LoVo (cell line): ENCODE results near the gene UBE2I.
"Not testable (repeated sequence)": the region's sequence is repeated elsewhere in the genome, so short reads cannot be mapped to it uniquely, and the experiment has no call there.

ENCODE experiments used
- DNase-seq: peaks from one replicate; pipeline ENCODE4 v3.0.0-alpha.2; 2016; ENCODE audit warnings: low spot score

UBE2I gene

DNA sequence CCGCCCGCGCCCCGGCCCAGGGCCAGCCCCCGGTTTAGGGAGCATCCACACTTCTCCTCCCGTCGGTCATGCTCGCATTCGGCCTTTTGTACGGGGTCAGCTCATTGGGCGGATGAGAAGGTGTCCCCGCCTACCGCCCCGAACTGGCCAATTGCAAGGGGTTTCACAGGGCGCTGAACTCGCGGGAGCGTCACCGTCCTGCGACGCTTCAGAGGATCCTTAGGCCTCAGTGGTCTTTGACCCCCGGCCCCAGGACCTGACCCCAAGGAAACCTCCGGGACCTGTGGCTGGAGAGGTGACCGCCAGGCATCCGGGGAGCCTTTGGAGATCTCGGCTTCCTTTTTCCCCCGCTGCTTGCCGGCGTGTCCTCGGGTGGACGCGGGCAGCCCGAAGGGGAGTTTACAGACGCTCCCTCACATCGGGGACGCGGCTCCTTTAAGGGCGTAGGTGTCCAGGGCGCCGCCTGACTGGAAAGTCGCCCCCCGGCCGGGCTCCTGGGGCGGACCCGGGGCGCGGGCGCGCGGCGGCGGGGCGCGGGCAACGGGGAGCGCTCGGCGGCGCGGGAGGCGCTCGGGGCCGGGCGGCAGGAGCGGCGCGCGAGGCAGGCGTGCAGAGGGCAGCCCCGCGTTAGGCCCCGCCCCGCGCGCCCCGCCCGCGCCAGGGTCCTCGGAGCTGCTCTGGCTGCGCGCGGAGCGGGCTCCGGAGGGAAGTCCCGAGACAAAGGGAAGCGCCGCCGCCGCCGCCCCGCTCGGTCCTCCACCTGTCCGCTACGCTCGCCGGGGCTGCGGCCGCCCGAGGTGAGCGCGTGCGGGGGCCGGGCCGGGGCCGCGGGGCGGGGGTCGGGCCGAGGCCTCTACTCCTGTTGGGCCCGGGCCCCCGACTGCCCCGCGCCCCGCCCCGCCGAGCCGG lies at the start of gene UBE2I:
Gene UBE2I (plus strand): TSS at position 660 of the 909 bp plus-strand sequence. CDS start 4,395 bp downstream, outside the sequence.
- peak; percentile 96 for DNase-seq

DNA sequence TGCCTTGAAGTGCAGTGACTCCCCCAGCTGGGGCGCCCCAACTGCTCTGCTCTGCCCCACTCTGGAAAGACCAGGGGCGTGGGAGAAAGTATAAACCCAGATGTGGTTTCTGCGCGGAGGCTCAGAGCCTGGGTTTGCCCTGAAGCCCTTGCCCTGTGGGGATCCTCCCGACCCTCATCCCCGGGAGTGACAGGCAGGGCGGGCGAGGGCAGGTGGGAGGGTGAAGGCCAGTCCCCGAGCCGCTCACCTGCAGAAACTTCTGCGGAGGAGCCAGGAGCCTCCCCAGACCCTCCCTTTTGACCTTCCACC lies 49.7 kb upstream of the UBE2I start:
- DNase-seq, result no peak

DNA sequence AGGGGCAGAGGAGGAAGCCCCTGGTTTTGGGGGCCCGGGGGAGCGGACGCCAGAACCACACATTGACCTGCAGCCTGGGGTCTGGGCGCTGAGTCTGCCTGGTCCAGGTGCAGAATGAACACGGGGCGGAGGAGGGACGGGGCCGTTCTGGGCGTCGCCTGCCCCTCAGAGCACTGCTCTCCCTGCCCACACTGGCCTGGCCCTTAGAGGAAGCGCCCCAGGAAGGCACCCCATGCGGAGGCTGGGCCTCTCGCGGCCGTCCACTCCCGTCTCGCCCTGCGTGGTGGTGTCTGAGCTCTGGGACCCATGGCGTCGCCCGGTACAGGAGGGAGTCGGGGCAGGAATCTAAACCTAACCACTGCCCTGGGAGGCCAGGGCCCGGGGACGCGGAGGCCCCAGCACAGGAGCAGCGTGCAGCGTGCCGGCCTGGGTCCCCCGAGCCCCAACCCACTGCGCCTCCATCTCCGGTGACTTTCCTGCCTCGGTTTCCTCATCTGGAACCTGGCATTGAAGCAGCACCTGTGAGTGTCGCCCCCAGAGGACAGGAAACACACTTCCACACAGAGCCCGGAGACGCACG lies 49.2 kb upstream of the UBE2I start:
- no peak for DNase-seq

DNA sequence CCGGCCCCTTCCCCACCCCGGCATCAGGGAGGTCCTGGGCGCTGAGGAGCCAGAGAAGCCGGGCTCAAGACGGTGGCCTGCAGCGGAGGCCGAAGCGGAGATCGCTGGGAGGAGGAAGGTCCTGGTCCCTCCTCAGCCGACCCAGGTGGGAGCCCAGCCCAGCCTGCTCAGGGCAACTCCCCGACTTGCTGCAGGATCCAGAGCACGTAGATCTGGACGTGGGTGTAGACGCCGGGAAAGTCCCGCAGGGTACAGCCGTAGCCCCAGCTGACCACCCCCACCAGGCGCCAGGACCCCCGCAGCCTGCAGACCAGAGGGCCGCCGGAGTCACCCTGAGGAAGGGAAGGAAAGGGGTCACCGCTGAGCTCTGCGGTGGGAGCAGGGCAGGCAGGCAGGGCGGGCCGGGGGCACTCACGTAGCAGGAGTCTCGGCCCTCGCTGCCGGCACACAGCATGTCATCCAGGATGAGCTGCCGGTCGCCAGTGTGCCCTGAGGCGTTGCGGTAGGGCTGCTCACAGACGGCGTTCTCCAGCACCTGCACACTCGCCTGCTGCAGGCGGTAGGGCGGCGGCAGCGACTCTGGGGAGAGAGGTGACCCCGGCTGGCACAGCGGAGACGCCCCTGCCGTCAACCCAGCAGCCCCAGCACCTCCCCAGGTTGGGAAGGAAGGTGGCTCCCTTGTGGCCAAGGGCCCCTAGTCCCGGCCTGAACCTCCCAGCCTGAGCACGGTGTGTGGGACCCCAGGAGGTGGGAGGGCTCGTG lies 48.1 kb upstream of the UBE2I start:
- no peak for DNase-seq

DNA sequence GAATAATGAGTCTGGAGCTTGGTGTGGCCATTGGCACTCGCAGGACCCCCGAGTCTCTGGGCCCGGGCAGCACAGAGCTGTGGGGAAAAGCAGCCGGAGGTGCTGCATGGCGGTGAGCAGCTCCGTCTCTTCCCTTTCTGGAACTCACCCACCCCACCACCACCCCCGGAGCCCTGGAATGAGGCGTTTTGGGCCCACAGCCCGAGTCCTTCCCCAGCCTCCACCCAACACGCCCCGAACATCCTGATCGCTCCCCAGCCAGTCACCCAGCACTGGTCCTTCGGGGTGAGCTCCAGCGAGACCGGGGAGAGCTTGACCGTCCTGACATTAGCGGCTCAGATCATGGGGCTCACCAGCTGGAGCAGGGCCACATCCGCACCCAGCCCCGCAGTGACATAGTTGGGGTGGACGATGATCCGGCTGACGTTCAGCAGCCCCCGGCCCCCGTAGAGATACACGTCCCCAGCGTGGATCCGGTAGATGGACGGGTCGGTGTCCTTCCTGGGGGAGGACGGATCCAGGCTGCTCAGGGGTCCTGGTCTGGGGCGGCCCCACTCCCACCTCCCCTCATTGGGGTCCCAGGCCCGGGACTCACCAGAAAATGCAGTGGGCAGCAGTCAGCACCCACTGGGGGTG lies 47.1 kb upstream of the UBE2I start:
- DNase-seq, result no peak

DNA sequence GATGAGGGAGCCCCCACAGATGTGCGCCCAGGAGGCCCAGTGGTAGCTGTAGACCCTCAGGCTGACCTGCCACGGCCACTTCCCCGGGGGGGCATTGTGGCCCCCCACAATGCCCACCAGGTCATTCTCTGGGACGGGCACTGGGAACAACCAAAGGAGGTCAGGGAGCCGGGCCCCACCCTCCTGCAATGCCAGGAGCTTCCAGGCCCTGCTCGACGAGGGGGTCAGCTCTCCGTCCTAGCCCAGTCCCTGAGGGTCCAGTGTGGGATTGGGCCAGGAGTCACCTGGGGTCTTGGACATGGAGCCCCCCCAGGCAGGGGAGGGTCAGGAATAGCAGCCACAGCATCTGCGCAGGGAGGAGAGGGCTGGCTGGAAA lies 46.6 kb upstream of the UBE2I start:
- no peak for DNase-seq

DNA sequence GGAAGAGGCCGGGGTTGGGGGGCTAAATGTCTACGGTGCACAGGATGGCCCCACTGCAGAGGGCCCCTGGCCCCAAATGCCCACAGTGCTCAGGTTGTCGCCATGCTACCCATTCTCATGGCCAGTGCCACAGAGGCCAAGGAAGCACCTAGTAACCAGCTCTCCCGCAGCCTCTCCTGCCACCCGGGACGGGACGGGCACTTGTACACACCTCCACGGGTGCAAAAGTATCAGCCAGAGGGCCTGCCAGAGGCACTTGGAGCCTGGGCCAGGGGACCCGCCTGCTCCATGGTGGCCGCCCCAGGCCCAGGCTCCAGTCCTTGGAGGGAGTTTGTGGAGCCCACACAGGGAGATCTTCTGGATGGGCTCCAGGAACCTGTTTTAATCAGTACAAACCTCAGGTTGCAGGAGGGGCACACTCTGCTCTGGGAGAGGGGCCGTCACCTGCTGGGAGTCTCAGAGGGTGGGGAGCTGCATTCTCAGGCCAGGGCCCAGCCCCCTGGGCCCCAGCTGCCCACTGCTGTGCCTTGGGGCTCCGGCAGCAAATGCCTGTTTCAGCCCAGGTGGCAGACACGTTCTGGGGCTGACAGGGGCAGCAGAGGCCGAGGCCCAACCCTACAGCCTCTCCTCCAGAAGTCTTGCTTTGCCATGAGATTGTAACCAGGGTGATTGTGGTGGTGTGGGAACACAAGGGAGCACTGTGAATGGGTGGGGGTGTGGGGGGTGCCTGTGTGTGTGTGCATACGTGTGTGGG lies 45.7 kb upstream of the UBE2I start:
- no peak for DNase-seq

DNA sequence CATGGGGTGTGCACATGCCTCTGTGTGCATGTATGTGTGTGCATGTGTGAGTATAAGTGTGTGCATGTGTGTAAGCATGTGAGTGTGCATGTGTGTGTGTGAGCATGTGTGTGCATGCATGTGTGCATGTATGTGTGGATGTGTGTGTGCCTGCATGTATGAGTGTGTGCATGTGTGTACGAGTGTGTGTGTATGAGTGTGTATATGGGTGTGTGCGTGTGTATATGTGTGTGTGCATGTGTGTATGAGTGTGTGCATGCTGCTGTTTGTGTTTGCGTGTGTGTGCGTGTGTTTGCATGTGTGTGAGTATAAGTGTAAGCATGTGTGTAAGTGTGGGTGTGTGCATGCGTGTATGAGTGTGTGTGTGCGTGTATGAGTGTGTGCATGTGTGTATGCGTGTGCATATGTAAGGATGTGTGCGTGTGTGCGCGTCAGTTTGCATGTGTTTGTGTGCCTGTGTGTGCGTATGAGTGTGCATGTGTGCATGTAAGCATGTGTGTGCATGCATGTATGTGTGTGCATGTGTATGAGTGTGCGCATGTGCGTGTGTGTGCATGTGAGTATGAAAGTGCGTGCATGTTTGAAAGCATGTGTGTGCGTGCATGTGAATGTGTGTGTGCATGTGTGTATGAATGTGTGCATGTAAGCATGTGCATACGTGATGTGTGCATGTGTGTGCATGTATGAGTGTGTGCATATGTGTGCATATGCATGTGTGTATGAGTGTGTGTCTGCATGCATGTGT lies 44.9 kb upstream of the UBE2I start:
- DNase-seq, result no peak

DNA sequence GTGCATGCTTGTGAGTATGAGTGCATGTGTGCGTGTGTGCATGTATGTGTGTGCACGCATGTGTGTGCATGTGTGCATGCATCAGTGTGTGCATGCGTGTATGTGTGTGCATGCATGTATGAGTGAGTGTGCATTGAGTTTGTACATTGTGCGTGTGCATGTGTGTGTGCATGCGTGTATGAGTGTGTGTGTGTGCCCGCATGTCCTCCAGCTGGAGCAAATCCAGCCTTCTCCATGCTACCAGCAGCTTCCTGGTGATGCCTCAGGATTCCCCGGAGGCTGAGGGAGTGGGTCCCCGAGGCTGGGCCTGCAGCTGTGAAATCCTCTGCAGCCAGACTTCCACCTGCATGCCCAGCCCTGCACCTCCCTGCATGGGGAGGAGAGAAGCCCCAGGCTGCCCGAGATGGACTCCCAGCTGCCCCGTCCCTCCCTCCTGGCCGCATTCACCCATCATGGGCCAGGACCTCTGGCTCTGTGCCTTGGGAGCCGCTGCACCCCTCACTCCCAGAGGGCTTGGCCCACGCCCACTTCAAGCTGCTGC lies 44.3 kb upstream of the UBE2I start:
- no peak for DNase-seq

DNA sequence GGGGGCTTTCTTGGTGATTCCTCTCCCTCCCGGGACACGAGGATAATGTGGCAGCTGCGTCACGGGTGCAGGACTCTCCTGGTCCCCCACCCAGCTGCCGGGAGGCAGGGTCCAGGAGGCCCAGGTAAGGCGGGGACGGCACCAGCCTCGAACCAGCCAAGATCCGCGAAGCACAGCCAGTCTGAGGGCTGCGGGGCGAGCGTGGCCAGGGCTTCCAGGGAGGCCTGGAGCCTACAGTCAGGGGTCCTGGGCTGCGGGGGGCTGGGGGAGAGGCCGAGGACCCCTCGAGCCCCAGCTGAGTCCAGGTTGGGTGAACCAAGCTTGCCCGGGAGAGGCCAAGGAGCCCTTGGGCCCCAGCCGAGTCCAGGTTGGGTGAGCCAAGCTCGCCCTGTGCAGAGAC lies 43.6 kb upstream of the UBE2I start:
- no peak for DNase-seq

DNA sequence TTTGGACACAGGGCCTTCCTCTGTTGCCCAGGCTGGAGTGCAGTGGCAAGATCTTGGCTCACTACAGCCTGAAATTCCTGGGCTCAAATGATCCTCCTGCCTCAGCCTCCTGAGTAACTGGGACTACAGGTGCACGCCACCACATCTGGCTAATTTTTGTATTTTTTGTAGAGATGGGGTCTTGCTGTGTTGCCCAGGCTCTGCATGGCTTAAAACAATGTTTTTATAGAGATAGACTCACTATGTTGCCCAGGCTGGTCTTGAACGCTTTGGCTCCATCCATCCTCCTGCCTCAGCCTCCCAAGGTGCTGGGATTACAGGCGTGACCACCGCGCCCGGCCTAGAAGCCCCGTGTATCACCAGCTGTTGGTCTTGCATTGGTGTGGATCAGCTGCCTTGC lies 40.0 kb upstream of the UBE2I start:
- DNase-seq, result not testable (repeated sequence)

DNA sequence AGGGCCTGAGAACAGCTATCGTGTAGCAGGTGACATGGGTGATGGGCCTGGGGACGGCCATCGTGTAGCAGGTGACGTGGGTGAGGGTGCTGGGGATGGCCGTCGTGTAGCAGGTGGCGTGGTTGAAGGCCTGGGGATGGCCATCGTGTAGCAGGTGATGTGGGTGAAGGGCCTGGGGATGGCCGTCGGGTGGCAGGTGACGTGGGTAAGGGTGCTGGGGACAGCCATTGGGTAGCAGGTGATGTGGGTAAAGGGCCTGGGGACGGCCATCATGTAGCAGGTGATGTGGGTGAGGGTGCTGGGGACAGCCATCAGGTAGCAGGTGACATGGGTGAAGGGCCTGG lies 38.1 kb upstream of the UBE2I start:
- no peak for DNase-seq

DNA sequence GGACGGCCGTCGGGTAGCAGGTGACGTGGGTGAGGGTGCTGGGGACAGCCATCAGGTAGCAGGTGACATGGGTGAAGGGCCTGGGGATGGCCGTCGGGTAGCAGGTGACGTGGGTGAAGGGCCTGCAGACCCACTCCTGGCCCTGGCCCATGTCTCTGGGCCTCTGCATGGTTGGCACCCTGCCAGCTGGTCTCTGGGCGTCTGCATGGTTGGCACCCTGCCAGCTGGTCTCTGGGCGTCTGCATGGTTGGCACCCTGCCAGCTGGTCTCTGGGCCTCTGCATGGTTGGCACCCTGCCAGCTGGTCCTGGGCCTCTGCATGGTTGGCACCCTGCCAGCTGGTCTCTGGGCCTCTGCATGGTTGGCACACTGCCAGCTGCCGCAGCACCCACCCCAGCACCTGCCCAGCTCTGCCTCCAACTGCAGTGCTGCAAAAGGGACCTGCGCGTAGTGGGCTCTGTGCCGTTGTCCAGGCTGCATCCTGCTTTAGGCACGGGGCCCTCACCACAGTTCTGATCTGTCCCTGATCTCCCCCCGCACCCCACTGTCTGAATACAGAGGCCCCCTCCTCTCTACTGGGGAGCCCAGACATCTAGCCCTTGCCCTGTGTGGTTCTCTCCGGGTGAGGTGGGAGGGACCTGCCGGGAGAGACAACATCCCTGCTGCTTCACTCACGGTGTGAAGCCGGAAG lies 37.6 kb upstream of the UBE2I start:
- peak; percentile 29 for DNase-seq

DNA sequence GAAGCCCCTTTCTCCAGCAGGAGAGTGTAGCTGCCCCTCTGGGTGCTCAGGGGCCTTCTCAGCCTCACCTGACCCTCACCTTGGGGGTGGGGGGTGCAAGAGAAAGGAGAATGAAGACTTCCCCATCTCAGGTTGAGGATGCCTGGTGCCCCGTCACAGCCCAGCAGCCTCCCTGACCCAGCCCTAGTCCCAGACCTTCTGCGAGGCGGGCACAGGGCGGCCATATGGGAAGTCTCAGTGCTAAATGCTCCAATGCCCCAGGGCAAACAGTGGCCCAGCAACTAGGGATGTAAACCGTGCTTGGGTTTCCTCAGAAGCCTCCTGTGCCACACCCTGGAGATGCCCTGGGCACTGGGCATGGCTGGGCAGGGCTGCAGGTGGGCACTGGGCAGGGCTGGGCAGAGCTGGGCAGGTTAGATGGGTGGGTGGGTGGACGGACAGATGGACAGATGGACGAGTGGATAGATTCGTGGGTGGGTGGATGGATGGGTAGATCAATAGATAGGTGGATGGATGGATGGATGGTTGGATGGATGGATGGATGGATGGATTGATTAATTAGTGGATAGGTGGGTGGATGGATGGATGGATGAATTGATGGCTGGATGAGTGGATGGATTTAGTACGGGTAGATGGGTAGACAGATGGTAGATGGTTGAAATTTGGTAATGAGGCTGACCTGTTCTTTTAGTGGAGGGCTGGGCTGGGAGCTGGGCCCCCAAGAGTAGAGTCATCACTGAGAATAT lies 36.8 kb upstream of the UBE2I start:
- DNase-seq, result no peak

DNA sequence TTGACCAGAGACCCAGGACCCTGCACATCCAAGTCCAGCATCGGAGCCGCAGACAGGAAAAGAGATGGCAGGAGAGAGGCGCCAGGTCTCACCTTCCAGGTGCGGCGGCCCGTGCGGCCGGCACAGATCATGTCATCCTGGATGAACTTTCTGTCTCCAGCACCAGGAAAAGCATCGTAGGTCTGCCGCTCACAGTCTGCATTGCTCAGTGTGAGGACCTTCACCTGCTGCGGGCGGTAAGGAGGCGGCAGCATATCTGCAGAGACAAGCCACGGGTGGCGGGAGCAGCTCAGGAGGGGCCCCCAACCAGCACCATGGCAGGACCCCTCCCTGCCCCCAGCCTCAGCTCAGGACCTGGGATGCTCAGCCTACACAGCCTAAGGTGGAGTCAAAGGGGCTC lies 35.6 kb upstream of the UBE2I start:
- no peak for DNase-seq

DNA sequence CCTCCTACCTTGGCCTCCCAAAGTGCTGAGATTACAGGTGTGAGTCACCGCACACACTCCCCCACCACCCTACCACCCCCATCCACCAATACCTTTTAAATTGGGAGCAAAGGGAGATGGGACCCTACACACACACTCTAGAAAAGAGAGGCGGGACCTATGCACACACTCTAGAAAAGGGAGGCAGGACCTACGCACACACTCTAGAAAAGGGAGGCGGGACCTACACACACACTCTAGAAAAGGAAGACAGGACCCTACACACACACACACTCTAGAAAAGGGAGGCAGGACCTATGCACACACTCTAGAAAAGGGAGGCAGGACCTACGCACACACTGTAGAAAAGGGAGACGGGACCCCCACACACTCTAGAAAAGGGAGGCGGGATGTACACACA lies 34.7 kb upstream of the UBE2I start:
- DNase-seq, result no peak

DNA sequence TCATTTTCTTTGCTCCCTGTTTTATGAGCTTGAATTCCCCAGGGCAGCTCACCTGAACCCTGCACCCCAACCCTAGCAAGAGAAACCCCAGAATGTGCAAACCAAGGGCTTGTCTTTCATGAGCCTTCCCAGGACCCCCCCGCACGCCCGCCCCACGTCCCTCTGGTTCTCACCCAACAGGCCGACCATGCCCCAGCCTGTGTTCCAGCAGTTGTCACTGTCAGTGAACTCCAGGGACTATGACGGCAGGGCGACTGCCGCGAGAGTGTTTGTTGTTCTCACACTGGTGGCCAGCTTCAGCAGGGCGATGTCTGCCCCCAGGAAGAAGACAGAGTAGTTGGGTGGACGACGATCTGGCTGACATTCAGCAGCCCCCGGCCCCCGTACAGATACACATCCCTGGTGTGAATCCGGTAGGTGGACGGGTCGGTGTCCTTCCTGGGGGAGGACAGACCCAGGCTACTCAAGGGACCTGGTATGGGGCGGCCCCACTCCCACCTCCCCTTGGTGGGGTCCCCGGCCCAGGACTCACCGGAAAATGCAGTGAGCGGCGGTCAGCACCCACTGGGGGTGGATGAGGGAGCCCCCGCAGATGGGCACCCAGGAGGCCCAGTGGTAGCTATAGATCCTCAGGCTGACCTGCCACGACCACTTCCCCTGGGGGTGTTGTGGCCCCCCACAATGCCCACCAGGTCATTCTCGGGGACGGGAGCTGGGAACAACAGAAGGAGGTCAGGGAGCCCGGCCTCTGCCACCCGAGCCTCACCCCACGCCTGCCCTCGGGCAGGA lies 33.5 kb upstream of the UBE2I start:
- DNase-seq, result no peak

DNA sequence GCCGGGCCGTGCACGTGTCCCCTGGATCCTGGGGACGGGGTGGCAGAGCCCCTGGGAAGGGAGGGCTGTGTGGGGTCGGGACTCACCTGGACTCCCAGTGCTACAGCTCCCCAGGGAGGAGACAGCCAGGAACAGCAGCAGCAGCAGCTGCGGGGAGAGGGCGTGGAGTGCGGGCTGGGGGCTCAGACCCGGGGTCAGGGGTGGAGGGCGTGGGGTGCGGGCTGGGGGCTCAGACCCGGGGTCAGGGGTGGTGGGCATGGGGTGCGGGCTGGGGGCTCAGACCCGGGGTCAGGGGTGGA lies 32.9 kb upstream of the UBE2I start:
- DNase-seq, result no peak

DNA sequence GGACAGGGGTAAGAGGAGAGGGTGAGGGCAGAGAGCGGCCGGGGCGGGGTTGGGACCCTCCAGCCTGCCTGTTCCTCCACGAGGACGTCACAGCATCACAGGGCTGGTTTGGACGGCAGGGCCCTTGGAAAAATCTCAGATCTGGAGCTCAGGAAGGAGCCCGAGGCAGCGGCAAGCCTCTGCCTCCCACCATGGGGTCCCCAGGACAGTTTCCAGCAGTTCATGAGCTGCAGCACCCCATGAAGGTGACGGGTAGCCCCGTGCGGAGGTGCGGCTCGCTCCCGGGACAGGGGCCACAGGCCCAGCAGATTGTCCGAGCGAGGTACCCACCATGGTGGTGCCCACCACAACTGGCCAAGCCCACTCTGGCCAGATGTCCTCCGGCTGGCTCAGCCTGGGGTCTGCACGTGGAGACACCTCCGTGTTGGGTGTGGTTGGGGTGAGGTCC lies 32.3 kb upstream of the UBE2I start:
- DNase-seq, result no peak
